ENCODE measurements around the gene NMNAT2. TPM values are rescaled to one million over a fixed set of nuclear protein-coding genes. Genes with fewer than 3 reads are reported as not detected.

NMNAT2 gene
- total RNA-seq, 1 experiment from 2014 or later: 11.4 TPM

DNA sequence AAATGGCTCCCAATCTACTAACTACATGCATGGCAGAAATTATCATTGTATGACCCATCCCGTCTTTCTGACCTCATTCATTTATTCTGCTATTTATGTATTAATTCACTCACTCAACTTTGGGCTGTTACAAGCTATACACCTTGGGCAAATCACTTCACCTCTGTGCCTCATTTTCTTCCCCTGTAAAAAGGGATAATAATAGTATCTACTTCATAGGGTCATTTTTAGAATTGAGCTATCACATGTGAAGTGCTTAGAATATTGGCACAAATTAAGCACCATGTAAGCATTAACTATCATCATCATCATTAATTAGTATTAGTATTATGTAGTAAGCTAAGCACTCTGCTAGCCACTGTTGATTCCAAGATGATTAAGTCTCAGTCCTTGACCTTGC, 52.1 kb downstream of the NMNAT2 start:
- no peaks in the 10 kb centered on the region for H3K36me3 Mint-ChIP-seq (ENCODE audit: insufficient read depth in 1 of 3, low read depth in 3 of 3)
- H4K5ac ChIP-seq (ENCODE audit: insufficient read length, low read depth, low read length): no peak overlapping the region
- no peak overlapping the region for H3K4me3 Mint-ChIP-seq

More for the DNA sequence above, 52.1 kb downstream of the NMNAT2 start:
- peaks cover 15 to 21% of the 10 kb centered on the region in 2 experiments for H3K4me1 Mint-ChIP-seq
- Histone ChIP-seq H3K79me2 (ENCODE audit: insufficient read depth, low read length) (no peaks in the 10 kb centered on the region), H3T11ph (ENCODE audit: low read length) (no peak overlapping the region), H3K4me1 (ENCODE audit: insufficient read depth, low read length) (no peaks in the 10 kb centered on the region), H2BK120ac (ENCODE audit: low read depth, low read length, poor library complexity, severe bottlenecking) (no peak overlapping the region), H2AFZ (ENCODE audit: low read length) (no peak overlapping the region), H4K8ac (replicated peaks; ENCODE audit: insufficient read length, low read depth, low read length) (no peak overlapping the region), H3K79me1 (ENCODE audit: insufficient read depth, low read depth, low read length, poor library complexity, severe bottlenecking) (no peaks in the 10 kb centered on the region), H3K4me2 (ENCODE audit: insufficient read depth, insufficient read length, low read length) (no peak overlapping the region), H3K18ac (ENCODE audit: insufficient read length, low read depth, low read length) (no peak overlapping the region), H3K14ac (ENCODE audit: insufficient read depth, low read length) (no peak overlapping the region), H3K56ac (ENCODE audit: insufficient read length, low read depth, low read length) (no peak overlapping the region), H2BK12ac (ENCODE audit: insufficient read length, low read depth, low read length) (no peak overlapping the region), H4K20me1 (ENCODE audit: control insufficient read depth, insufficient read depth, insufficient read length) (no peaks in the 10 kb centered on the region), H2BK5ac (ENCODE audit: insufficient read length, low read length) (no peak overlapping the region), H2AK5ac (ENCODE audit: insufficient read length, low read length) (no peak overlapping the region), H3K9ac (ENCODE audit: extremely low read depth, insufficient read length, low read length) (no peak overlapping the region), H3K27ac (ENCODE audit: insufficient read length, low read depth, low read length) (no peak overlapping the region), H3K27me3 (ENCODE audit: insufficient read depth, low read length) (no peaks in the 10 kb centered on the region), H4K91ac (ENCODE audit: insufficient read length, low read depth, low read length) (no peak overlapping the region), H3K4ac (ENCODE audit: low read depth, low read length) (no peak overlapping the region), H2BK15ac (ENCODE audit: low read depth, low read length) (no peak overlapping the region), H3K23me2 (ENCODE audit: insufficient read length, low read depth, low read length, poor library complexity, severe bottlenecking) (no peaks in the 10 kb centered on the region), H2BK20ac (ENCODE audit: low read depth, low read length, poor library complexity, severe bottlenecking) (no peak overlapping the region), H3K23ac (ENCODE audit: insufficient read length, low read depth, low read length) (no peak overlapping the region), H3K9me3 (ENCODE audit: control insufficient read depth, low read depth, low read length) (no peaks in the 10 kb centered on the region)
- H3K9me3 Mint-ChIP-seq: no peaks in the 10 kb centered on the region
- DNase-seq: no peak
- H3K27me3 Mint-ChIP-seq (ENCODE audit: low read depth): no peaks in the 10 kb centered on the region
- H3K27ac Mint-ChIP-seq: no peak overlapping the region
- TF ChIP-seq, protein P1, sequence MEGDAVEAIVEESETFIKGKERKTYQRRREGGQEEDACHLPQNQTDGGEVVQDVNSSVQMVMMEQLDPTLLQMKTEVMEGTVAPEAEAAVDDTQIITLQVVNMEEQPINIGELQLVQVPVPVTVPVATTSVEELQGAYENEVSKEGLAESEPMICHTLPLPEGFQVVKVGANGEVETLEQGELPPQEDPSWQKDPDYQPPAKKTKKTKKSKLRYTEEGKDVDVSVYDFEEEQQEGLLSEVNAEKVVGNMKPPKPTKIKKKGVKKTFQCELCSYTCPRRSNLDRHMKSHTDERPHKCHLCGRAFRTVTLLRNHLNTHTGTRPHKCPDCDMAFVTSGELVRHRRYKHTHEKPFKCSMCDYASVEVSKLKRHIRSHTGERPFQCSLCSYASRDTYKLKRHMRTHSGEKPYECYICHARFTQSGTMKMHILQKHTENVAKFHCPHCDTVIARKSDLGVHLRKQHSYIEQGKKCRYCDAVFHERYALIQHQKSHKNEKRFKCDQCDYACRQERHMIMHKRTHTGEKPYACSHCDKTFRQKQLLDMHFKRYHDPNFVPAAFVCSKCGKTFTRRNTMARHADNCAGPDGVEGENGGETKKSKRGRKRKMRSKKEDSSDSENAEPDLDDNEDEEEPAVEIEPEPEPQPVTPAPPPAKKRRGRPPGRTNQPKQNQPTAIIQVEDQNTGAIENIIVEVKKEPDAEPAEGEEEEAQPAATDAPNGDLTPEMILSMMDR (conservative IDR thresholded peaks at IDR 0.05): no peak
- no CpG with 5 or more reads among the region's 1 CpG for WGBS (ENCODE audit: extremely low coverage, insufficient read length, low lambda C conversion rate)
